ENCODE measurements around the gene CACNB2. TPM values are rescaled to one million over a fixed set of nuclear protein-coding genes. Genes with fewer than 3 reads are reported as not detected.

The CACNB2 gene
- total and polyA plus RNA-seq, 10 of the 15 experiments (the other 5 are each of a cell fraction or from before 2014, with no cell fraction given), result 0.62 to 8.1 (median 1.2) TPM

GRCh38 chr10:18229826-18230225, 89.6 kb downstream of the CACNB2 start:
- in situ Hi-C loops (cut with MboI), result loop anchor here (10.0 kb wide), 1 partner anchor 625 kb away; no protein-coding TSS in a partner anchor
- Histone ChIP-seq H3K4me2 (ENCODE audit: control insufficient read depth, insufficient read depth) (no peak overlapping the region), H3K36me3 (ENCODE audit: control insufficient read depth in 2 of 2, insufficient read depth in 2 of 2, low read length in 1 of 2) (no peaks in the 10 kb centered on the region), H3K4me3 (no peak overlapping the region), H3K79me2 (ENCODE audit: control insufficient read depth, insufficient read depth, low read length) (no peaks in the 10 kb centered on the region), H3K9ac (ENCODE audit: control insufficient read depth, insufficient read depth, low read length) (no peak overlapping the region), H2AFZ (ENCODE audit: control insufficient read depth, low read depth, low read length) (no peak overlapping the region), H3K4me1 (ENCODE audit: control insufficient read depth, insufficient read depth, low read length) (no peaks in the 10 kb centered on the region), H3K27ac (ENCODE audit: control insufficient read depth, insufficient read depth) (no peak overlapping the region), H4K20me1 (ENCODE audit: control insufficient read depth, insufficient read depth) (no peaks in the 10 kb centered on the region), H3K9me3 (replicated peaks; ENCODE audit: control insufficient read depth, insufficient read depth, low read length) (no peaks in the 10 kb centered on the region), H3K27me3 (replicated peaks in 1 of 2; ENCODE audit: control insufficient read depth in 2 of 2, insufficient read depth in 2 of 2, low read length in 1 of 2) (no peaks in the 10 kb centered on the region)
- SMC1A ChIA-PET (ENCODE audit: uncharacterized antibody, unreplicated experiment), result no interaction called here
- CTCF ChIA-PET, result interaction anchor here (0.7 kb wide), 1 partner anchor 244 kb away, joined by 3 read pairs; no protein-coding TSS in a partner anchor
- no peak for TF ChIP-seq BRCA1 (IDR thresholded peaks at IDR 0.05; ENCODE audit: low read depth, low read length)
- 33% methylated on average over 3 of the region's 3 CpGs for WGBS (ENCODE audit: insufficient coverage, insufficient replicate concordance, low lambda C conversion rate, missing lambda C conversion rate)
- POLR2A ChIA-PET, result no interaction called here
- FAIRE-seq (no peak), ATAC-seq (no peak), DNase-seq (ENCODE audit: low read depth, low spot score) (no peak)
- no TSS peak for BruUV-seq (replicated peaks)
- intact Hi-C loops (cut with micrococcal nuclease; ENCODE audit: unreplicated experiment), result no loop called here
- RAD21 ChIA-PET (ENCODE audit: unreplicated experiment), result no interaction called here

- ChIA-PET CTCF (no interaction called here), SMC1A (ENCODE audit: uncharacterized antibody, unreplicated experiment) (no interaction called here), RAD21 (ENCODE audit: unreplicated experiment) (no interaction called here), POLR2A (no interaction called here)
- DNase-seq (ENCODE audit: low read depth, low spot score) (no peak), FAIRE-seq (no peak), ATAC-seq (no peak)
- Histone ChIP-seq H3K27me3 (replicated peaks in 1 of 2; ENCODE audit: control insufficient read depth in 2 of 2, insufficient read depth in 2 of 2, low read length in 1 of 2) (no peaks in the 10 kb centered on the region), H4K20me1 (ENCODE audit: control insufficient read depth, insufficient read depth) (no peaks in the 10 kb centered on the region), H3K79me2 (ENCODE audit: control insufficient read depth, insufficient read depth, low read length) (no peaks in the 10 kb centered on the region), H3K9ac (ENCODE audit: control insufficient read depth, insufficient read depth, low read length) (no peak overlapping the region), H3K27ac (ENCODE audit: control insufficient read depth, insufficient read depth) (no peak overlapping the region), H3K36me3 (ENCODE audit: control insufficient read depth in 2 of 2, insufficient read depth in 2 of 2, low read length in 1 of 2) (no peaks in the 10 kb centered on the region), H3K4me2 (ENCODE audit: control insufficient read depth, insufficient read depth) (no peak overlapping the region), H3K9me3 (replicated peaks; ENCODE audit: control insufficient read depth, insufficient read depth, low read length) (no peaks in the 10 kb centered on the region), H3K4me3 (no peak overlapping the region), H2AFZ (ENCODE audit: control insufficient read depth, low read depth, low read length) (no peak overlapping the region), H3K4me1 (ENCODE audit: control insufficient read depth, insufficient read depth, low read length) (no peaks in the 10 kb centered on the region)
- BruUV-seq (replicated peaks), result no TSS peak
- in situ Hi-C loops (cut with MboI) (no loop called here), intact Hi-C loops (cut with micrococcal nuclease; ENCODE audit: unreplicated experiment) (no loop called here)
- TF ChIP-seq ELK1 (IDR thresholded peaks at IDR 0.05; ENCODE audit: low read depth, low read length), result no peak
- WGBS (ENCODE audit: insufficient coverage, insufficient replicate concordance, low lambda C conversion rate, missing lambda C conversion rate), result 54% methylated on average over 2 of the region's 2 CpGs
Observed at GRCh38 chr10:18230794-18231193, 90.6 kb downstream of the CACNB2 start.

All from GM12878 (cell line).